K562 (cell line): ENCODE measurements around the gene KCNJ5. TPM values are rescaled to one million over a fixed set of nuclear protein-coding genes. Genes with fewer than 3 reads are reported as not detected.

Source experiments
- ATAC-seq: fragments of 200-7000 bp; cut with Tn5 transposase; 3 replicates; pipeline ENCODE4 v1.9.1; 2020; ENCODE audit warnings: moderate library complexity
- BruUV-seq: library from RNA; stranded (reverse); fragments of 400-500 nt; replicated peaks from 2 replicates; lab custom pipeline; 2021; lab: Mats Ljungman, UMichigan
- CTCF ChIA-PET: fragments of 300-600 bp; formaldehyde crosslinking; extraction: SDS; loops from one replicate; lab custom pipeline; 2021; ENCODE audit warnings: low intra/inter-chr PET ratio; lab: Yijun Ruan, JAX
- POLR2A ChIA-PET: fragments of 300-600, 350-650 bp; sonication (Branson Sonifier 250); formaldehyde crosslinking; extraction: SDS; loops from one replicate; lab custom pipeline; 2021; ENCODE audit warnings: antibody characterized with exemption, inconsistent platforms; lab: Yijun Ruan, JAX
- DNase-seq, 4 experiments: peaks; one replicate each; pipeline versions ENCODE4 v3.0.0 to v3.0.0-alpha.2; 2011 to 2018; ENCODE audit warnings: low spot score in 3 of 4, mixed read lengths in 3 of 4; ENCODE audit errors: extremely low read depth in 1 of 4
- FAIRE-seq: peaks from 2 replicates; lab custom pipeline; 2011; peaks lifted over from hg19 to GRCh38; lab: Jason Lieb, UNC
- H2AFZ ChIP-seq: 2 replicates; pipeline ENCODE4 v1.6.0; 2011; ENCODE audit warnings: low read depth, low read length, control low read depth, inconsistent platforms
- H3K27ac ChIP-seq: fragments of 200-600 bp; 3 replicates; pipeline ENCODE4 v1.8.0; 2011; ENCODE audit warnings: low read depth, mild to moderate bottlenecking, control low read depth, inconsistent platforms, low read length, moderate library complexity, mixed read lengths; ENCODE audit errors: extremely low read depth
- H3K27me3 ChIP-seq, 2 experiments: fragments of 300-600 bp in 1 of 2; 2 replicates in 1 of 2; 3 replicates in 1 of 2; pipeline versions ENCODE4 v1.6.0 to v1.8.0; 2011; ENCODE audit warnings: inconsistent platforms in 2 of 2, low read length in 2 of 2, mild to moderate bottlenecking in 1 of 2, mixed read lengths in 1 of 2, moderate library complexity in 1 of 2; ENCODE audit not compliant: control insufficient read depth in 2 of 2, insufficient read depth in 2 of 2
- H3K36me3 ChIP-seq: fragments of 300-600 bp; 3 replicates; pipeline ENCODE4 v1.8.0; 2011; ENCODE audit warnings: mild to moderate bottlenecking, low read length, inconsistent platforms; ENCODE audit not compliant: control insufficient read depth, insufficient read depth
- H3K4me1 ChIP-seq, 2 experiments: fragments of 200-600 bp in 1 of 2; replicated peaks in 1 of 2; 2 replicates in 1 of 2; 3 replicates in 1 of 2; pipeline versions ENCODE4 v1.5.1 to v1.8.0; 2011; ENCODE audit warnings: inconsistent platforms in 2 of 2, low read length in 2 of 2, mild to moderate bottlenecking in 1 of 2, mixed read lengths in 1 of 2, moderate library complexity in 1 of 2; ENCODE audit not compliant: control insufficient read depth in 2 of 2, insufficient read depth in 2 of 2
- H3K4me2 ChIP-seq: 2 replicates; pipeline ENCODE4 v1.6.1; 2011; ENCODE audit warnings: low read length, control low read depth, inconsistent platforms, mixed read lengths; ENCODE audit not compliant: insufficient read depth
- H3K4me3 ChIP-seq: fragments of 200-600 bp; sonication (generic), shearing (Covaris generic); 2 replicates; pipeline ENCODE4 v1.5.1; 2016; ENCODE audit warnings: control low read depth, inconsistent platforms
- H3K79me2 ChIP-seq: fragments of 200-600 bp; 3 replicates; pipeline ENCODE4 v1.8.0; 2011; ENCODE audit warnings: low read length, inconsistent platforms; ENCODE audit not compliant: control insufficient read depth, insufficient read depth
- H3K9ac ChIP-seq, 2 experiments: 2 replicates each; pipeline versions ENCODE4 v1.6.0 to v1.6.1; 2011; ENCODE audit warnings: low read depth in 2 of 2, low read length in 2 of 2, control low read depth in 1 of 2, inconsistent platforms in 1 of 2, mild to moderate bottlenecking in 1 of 2, mixed read lengths in 1 of 2; ENCODE audit not compliant: insufficient read depth in 1 of 2
- H3K9me1 ChIP-seq: one replicate; pipeline ENCODE4 v1.6.0; 2011; ENCODE audit warnings: inconsistent platforms, mild to moderate bottlenecking, low read length, moderate library complexity; ENCODE audit not compliant: control insufficient read depth, insufficient read depth
- H3K9me3 ChIP-seq: replicated peaks from 2 replicates; pipeline ENCODE4 v1.5.1; 2011; ENCODE audit warnings: low read depth, low read length, inconsistent platforms; ENCODE audit not compliant: control insufficient read depth, insufficient read depth
- H4K20me1 ChIP-seq: replicated peaks from 2 replicates; pipeline ENCODE4 v1.6.1; 2011; ENCODE audit warnings: low read length, inconsistent platforms, mixed read lengths; ENCODE audit not compliant: control insufficient read depth, insufficient read depth
- ATF7 ChIP-seq: fragments of 450-650 bp; IDR thresholded peaks from 2 replicates; pipeline ENCODE4 v1.7.1; 2014; ENCODE audit warnings: mild to moderate bottlenecking, moderate library complexity
- CHD2 ChIP-seq: IDR thresholded peaks from 2 replicates; pipeline ENCODE4 v1.6.1; 2011; ENCODE audit warnings: low read depth, low read length
- FOXJ3 ChIP-seq: sonication (generic); formaldehyde crosslinking; IDR thresholded peaks from 2 replicates; pipeline ENCODE4 v1.4.0; 2020; ENCODE audit warnings: mild to moderate bottlenecking, missing genetic modification reagents
- HCFC1 ChIP-seq: IDR thresholded peaks from 2 replicates; pipeline ENCODE4 v1.6.1; 2012; ENCODE audit warnings: low read depth, low read length, improper control_type of control experiment
- JUN ChIP-seq, 2 experiments: sonication (generic) in 1 of 2; formaldehyde crosslinking in 1 of 2; IDR thresholded peaks; 2 replicates each; pipeline versions ENCODE4 v1.6.1 to v1.8.0; 2012 to 2022; ENCODE audit warnings: borderline replicate concordance in 2 of 2, mild to moderate bottlenecking in 2 of 2, improper control_type of control experiment in 1 of 2, low read depth in 1 of 2, low read length in 1 of 2, missing genetic modification reagents in 1 of 2
- TARDBP ChIP-seq: fragments of 450-650 bp; IDR thresholded peaks from 2 replicates; pipeline ENCODE4 v1.6.1; 2016
- ZNF175 ChIP-seq: fragments of 200-800 bp; sonication (Bioruptor generic); IDR thresholded peaks from 2 replicates; pipeline ENCODE4 v1.6.1; 2016; ENCODE audit warnings: low read depth, mild to moderate bottlenecking, missing genetic modification characterization, missing compliant biosample characterization
- WGBS: fragments of 100-300 bp; shearing (Covaris generic); methylation state at CpG from one replicate; pipeline ENCODE4 v1.1.6; 2016; ENCODE audit warnings: low coverage, mixed read lengths; ENCODE audit not compliant: insufficient coverage; ENCODE audit errors: missing lambda C conversion rate; 5-methylcytosine and 5-hydroxymethylcytosine counted together
- in situ Hi-C: fragments of 300-500 bp; cut with MboI; formaldehyde crosslinking; loops from 4 replicates; pipeline ENCODE4 v1.15.0; 2018; ENCODE audit warnings: inconsistent platforms, mixed read lengths
- intact Hi-C: fragments of 100-400 bp; cut with micrococcal nuclease; formaldehyde crosslinking; loops from 2 replicates; pipeline ENCODE4 v1.14.2; 2022
- polyA plus RNA-seq, 8 experiments: library from polyadenylated mRNA; depleted of rRNA in 4 of 8; stranded (reverse) in 5 of 8; unstranded in 3 of 8; fragments of >200 nt; fragmentation: Nextera tagmentation in 2 of 8; fragmentation: Illumina TruSeq in 1 of 8; extraction: Ambion mirVana in 2 of 8; extraction: Trizol in 1 of 8; gene quantifications; 2 replicates each; pipeline versions ENCODE4 v1.2.1 to v1.2.3, GENCODE V29; 2011 to 2014; ENCODE audit warnings: inconsistent platforms in 1 of 8, missing spikeins in 1 of 8
- total RNA-seq, 7 experiments: library from RNA; depleted of rRNA in 6 of 7; stranded (reverse); fragments of >200 nt in 6 of 7; fragmentation: Illumina TruSeq in 2 of 7; extraction: Trizol in 2 of 7; gene quantifications; 2 replicates each; pipeline versions ENCODE4 v1.2.1 to v1.2.3, GENCODE V29; 2011 to 2021; ENCODE audit warnings: low replicate concordance in 1 of 7
- TF ChIP-seq, protein P1 (sequence below): fragments of 450-650 bp; formaldehyde crosslinking; IDR thresholded peaks from 2 replicates; pipeline ENCODE4 v1.4.0; 2020; ENCODE audit warnings: mild to moderate bottlenecking, moderate library complexity
- TF ChIP-seq, protein P2 (sequence below), 2 experiments: fragments of 450-650 bp in 1 of 2; IDR thresholded peaks; 2 replicates each; pipeline ENCODE4 v1.6.1; 2011 to 2017; ENCODE audit warnings: low read depth in 2 of 2, antibody characterized with exemption in 1 of 2, borderline replicate concordance in 1 of 2, low read length in 1 of 2, mild to moderate bottlenecking in 1 of 2, mixed read lengths in 1 of 2; ENCODE audit not compliant: control insufficient read depth in 1 of 2
- TF ChIP-seq, protein P3 (sequence below): IDR thresholded peaks from 3 replicates; pipeline ENCODE4 v1.6.1; 2011; ENCODE audit warnings: borderline replicate concordance, mild to moderate bottlenecking; ENCODE audit not compliant: insufficient read length, insufficient read depth
- TF ChIP-seq, protein P4 (sequence below): sonication (generic); formaldehyde crosslinking; IDR thresholded peaks from 2 replicates; pipeline ENCODE4 v1.9.0; 2022; ENCODE audit warnings: mild to moderate bottlenecking, missing genetic modification reagents

KCNJ5 gene
- total and polyA plus RNA-seq, 9 of the 15 experiments (the other 6 are each of a cell fraction or from before 2014, with no cell fraction given), result 0.04 TPM; not detected in 8

GRCh38 chr11:128931066-128931465 lies 39.9 kb downstream of the KCNJ5 start:
- Histone ChIP-seq H2AFZ (no peak overlapping the region), H3K27ac (no peak overlapping the region), H3K4me2 (no peak overlapping the region), H3K9me3 (no peaks in the 10 kb centered on the region), H3K9me1 (no peaks in the 10 kb centered on the region), H4K20me1 (no peaks in the 10 kb centered on the region), H3K9ac (no peak overlapping the region), H3K4me3 (no peak overlapping the region), H3K4me1 (no peaks in the 10 kb centered on the region), H3K36me3 (no peaks in the 10 kb centered on the region), H3K79me2 (no peaks in the 10 kb centered on the region), H3K27me3 (peaks cover 0 to 7% of the 10 kb centered on the region in 2 experiments; a peak in 2 of 5 replicates)
- DNase-seq (no peak), ATAC-seq (no peak), FAIRE-seq (no peak)
- ChIA-PET CTCF (no interaction called here), POLR2A (no interaction called here)
- no TSS peak for BruUV-seq
- 8% methylated on average over 2 of the region's 3 CpGs for WGBS
- intact Hi-C loops, result no loop called here
- TF ChIP-seq, protein P1, sequence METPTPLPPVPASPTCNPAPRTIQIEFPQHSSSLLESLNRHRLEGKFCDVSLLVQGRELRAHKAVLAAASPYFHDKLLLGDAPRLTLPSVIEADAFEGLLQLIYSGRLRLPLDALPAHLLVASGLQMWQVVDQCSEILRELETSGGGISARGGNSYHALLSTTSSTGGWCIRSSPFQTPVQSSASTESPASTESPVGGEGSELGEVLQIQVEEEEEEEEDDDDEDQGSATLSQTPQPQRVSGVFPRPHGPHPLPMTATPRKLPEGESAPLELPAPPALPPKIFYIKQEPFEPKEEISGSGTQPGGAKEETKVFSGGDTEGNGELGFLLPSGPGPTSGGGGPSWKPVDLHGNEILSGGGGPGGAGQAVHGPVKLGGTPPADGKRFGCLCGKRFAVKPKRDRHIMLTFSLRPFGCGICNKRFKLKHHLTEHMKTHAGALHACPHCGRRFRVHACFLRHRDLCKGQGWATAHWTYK (CRISPR knock-in tag), result no peak
- TF ChIP-seq CHD2, result no peak
- TF ChIP-seq ZNF175 (CRISPR knock-in tag), result no peak
- TF ChIP-seq ATF7, result no peak
- TF ChIP-seq FOXJ3, result no peak
- TF ChIP-seq TARDBP, result no peak
- TF ChIP-seq, protein P2, sequence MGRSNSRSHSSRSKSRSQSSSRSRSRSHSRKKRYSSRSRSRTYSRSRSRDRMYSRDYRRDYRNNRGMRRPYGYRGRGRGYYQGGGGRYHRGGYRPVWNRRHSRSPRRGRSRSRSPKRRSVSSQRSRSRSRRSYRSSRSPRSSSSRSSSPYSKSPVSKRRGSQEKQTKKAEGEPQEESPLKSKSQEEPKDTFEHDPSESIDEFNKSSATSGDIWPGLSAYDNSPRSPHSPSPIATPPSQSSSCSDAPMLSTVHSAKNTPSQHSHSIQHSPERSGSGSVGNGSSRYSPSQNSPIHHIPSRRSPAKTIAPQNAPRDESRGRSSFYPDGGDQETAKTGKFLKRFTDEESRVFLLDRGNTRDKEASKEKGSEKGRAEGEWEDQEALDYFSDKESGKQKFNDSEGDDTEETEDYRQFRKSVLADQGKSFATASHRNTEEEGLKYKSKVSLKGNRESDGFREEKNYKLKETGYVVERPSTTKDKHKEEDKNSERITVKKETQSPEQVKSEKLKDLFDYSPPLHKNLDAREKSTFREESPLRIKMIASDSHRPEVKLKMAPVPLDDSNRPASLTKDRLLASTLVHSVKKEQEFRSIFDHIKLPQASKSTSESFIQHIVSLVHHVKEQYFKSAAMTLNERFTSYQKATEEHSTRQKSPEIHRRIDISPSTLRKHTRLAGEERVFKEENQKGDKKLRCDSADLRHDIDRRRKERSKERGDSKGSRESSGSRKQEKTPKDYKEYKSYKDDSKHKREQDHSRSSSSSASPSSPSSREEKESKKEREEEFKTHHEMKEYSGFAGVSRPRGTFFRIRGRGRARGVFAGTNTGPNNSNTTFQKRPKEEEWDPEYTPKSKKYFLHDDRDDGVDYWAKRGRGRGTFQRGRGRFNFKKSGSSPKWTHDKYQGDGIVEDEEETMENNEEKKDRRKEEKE (IDR thresholded peaks at IDR 0.05; ENCODE audit: borderline replicate concordance in 1 of 2, control insufficient read depth in 1 of 2, low read depth in 2 of 2, low read length in 1 of 2), result no peak
- TF ChIP-seq, protein P3, sequence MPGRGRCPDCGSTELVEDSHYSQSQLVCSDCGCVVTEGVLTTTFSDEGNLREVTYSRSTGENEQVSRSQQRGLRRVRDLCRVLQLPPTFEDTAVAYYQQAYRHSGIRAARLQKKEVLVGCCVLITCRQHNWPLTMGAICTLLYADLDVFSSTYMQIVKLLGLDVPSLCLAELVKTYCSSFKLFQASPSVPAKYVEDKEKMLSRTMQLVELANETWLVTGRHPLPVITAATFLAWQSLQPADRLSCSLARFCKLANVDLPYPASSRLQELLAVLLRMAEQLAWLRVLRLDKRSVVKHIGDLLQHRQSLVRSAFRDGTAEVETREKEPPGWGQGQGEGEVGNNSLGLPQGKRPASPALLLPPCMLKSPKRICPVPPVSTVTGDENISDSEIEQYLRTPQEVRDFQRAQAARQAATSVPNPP, result no peak
- TF ChIP-seq HCFC1, result no peak
- TF ChIP-seq, protein P4, sequence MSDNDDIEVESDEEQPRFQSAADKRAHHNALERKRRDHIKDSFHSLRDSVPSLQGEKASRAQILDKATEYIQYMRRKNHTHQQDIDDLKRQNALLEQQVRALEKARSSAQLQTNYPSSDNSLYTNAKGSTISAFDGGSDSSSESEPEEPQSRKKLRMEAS (CRISPR knock-in tag), result no peak
- TF ChIP-seq JUN (IDR thresholded peaks at IDR 0.05; ENCODE audit: borderline replicate concordance, low read depth, low read length), result no peak
- TF ChIP-seq JUN (CRISPR knock-in tag; IDR thresholded peaks at IDR 0.05; ENCODE audit: borderline replicate concordance), result no peak
- in situ Hi-C loops, result no loop called here
